HG02981 (cell line): Measurements from ENCODE around the gene HIBADH.
A peak's percentile ranks its signal among the peaks of the same experiment; 100 is the strongest.
"Not testable (repeated sequence)": the region's sequence is repeated elsewhere in the genome, so short reads cannot be mapped to it uniquely, and the experiment has no call there.

Experiments
- ATAC-seq: cut with Tn5 transposase; IDR thresholded peaks from one replicate; pipeline ENCODE4 v1.9.1; 2021; ENCODE audit warnings: mild to moderate bottlenecking, moderate library complexity; ENCODE audit not compliant: unreplicated experiment

HIBADH gene

GRCh38 chr7:27680610-27681009 is 17.9 kb upstream of the HIBADH start:
- no peak for ATAC-seq

- no peak for ATAC-seq
These were observed 16.1 kb upstream of the HIBADH start for GRCh38 chr7:27678617-27679260.

- no peak for ATAC-seq
These were observed 15.4 kb upstream of the HIBADH start for GRCh38 chr7:27677912-27678612.

- ATAC-seq = not testable (repeated sequence)
These were observed 11.4 kb upstream of the HIBADH start for GRCh38 chr7:27674126-27674525.

- no peak for ATAC-seq
These were observed 9.0 kb upstream of the HIBADH start for GRCh38 chr7:27671675-27672074.

- no peak for ATAC-seq
These were observed 8.0 kb upstream of the HIBADH start for GRCh38 chr7:27670676-27671075.

GRCh38 chr7:27670177-27670576 is 7.5 kb upstream of the HIBADH start:
- ATAC-seq = no peak

- ATAC-seq = no peak
These were observed 2.8 kb upstream of the HIBADH start for GRCh38 chr7:27665531-27665930.

GRCh38 chr7:27663989-27664331 is 1.3 kb upstream of the HIBADH start:
- ATAC-seq = no peak

GRCh38 chr7:27661811-27662489 is 733 bp downstream of the HIBADH start:
- ATAC-seq = no peak

GRCh38 chr7:27656724-27657123 is 6.0 kb downstream of the HIBADH start:
- no peak for ATAC-seq

- no peak for ATAC-seq
These were observed 7.5 kb downstream of the HIBADH start for GRCh38 chr7:27655184-27655583.

GRCh38 chr7:27652518-27652917 is 10.2 kb downstream of the HIBADH start:
- ATAC-seq = no peak

GRCh38 chr7:27651702-27652101 is 11.0 kb downstream of the HIBADH start:
- ATAC-seq = no peak

GRCh38 chr7:27650283-27650682 is 12.4 kb downstream of the HIBADH start:
- no peak for ATAC-seq

GRCh38 chr7:27647489-27647888 is 15.2 kb downstream of the HIBADH start:
- no peak for ATAC-seq

- no peak for ATAC-seq
These were observed 15.6 kb downstream of the HIBADH start for GRCh38 chr7:27647046-27647445.

- ATAC-seq = no peak
These were observed 20.4 kb downstream of the HIBADH start for GRCh38 chr7:27642271-27642670.

GRCh38 chr7:27641581-27642230 is 21.0 kb downstream of the HIBADH start:
- ATAC-seq = peak; percentile 83

GRCh38 chr7:27640884-27641574 is 21.7 kb downstream of the HIBADH start:
- peak; percentile 10 for ATAC-seq

GRCh38 chr7:27639851-27640250 is 22.8 kb downstream of the HIBADH start:
- ATAC-seq = no peak
